Measurements from ENCODE around the gene MPPED1. TPM values are rescaled to one million over a fixed set of nuclear protein-coding genes. Genes with fewer than 3 reads are reported as not detected.

Gene MPPED1
- total and polyA plus RNA-seq, 2 of the 13 experiments (the other 11 are each of a cell fraction or from before 2014, with no cell fraction given) = 0.77 TPM; not detected in 1

DNA sequence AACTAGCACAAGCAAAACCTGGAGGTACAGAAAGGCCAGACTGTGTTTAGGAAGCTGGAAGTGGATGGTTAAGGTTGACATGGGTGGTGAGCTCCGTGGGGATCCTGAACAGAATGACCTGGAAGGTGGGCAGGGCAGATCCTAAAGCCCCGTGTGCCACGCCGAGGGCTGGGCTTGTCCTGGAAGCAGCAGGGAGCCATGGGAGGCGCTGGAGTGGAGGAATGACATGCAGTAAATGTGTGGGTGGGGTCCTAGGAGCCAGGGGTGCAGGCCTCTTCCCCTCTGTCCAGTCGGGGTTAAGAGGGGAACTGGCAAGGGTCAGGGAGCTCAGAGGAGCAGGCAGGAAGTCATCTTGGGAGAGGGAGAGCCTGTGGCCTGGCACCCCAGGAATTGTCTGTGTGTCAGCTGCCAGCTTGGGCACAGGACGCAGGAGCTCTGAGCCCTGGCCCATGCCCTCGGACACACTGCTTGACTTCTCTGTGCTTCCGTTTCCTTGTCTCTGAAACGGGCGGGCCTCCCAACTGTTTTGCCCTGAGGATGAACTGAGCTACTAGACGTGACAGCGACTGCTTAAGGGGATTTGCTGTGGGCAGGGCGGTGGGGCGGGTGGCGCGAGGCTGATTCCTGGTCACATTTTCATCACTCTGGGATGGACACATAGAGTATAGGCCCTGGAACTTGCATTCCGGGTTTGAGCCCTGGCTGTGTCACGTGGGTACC, 75.7 kb downstream of the MPPED1 start:
- no peaks in the 10 kb centered on the region for H3K79me2 ChIP-seq (ENCODE audit: insufficient read depth, low read length)
- ChIA-PET POLR2A (no interaction called here), CTCF (ENCODE audit: low intra/inter-chr PET ratio, low total read pairs) (no interaction called here)
- in situ Hi-C loops (cut with HindIII; ENCODE audit: extremely low pct_ligation_motif_present, low pct_unique_long_range_greater_than_20kb) (no loop called here), intact Hi-C loops (cut with micrococcal nuclease; ENCODE audit: unreplicated experiment) (no loop called here)
- no TSS peak for BruUV-seq (replicated peaks)
- H3K4me3 ChIP-seq (replicated peaks in 1 of 3; ENCODE audit: insufficient read depth in 1 of 3, low read depth in 2 of 3, low read length in 3 of 3) = no peak overlapping the region
- TF ChIP-seq BRCA1 (CRISPR knock-in tag; IDR thresholded peaks at IDR 0.05) (no peak), ZNF441 (CRISPR knock-in tag; IDR thresholded peaks at IDR 0.05; ENCODE audit: borderline replicate concordance) (no peak), PHB2 (IDR thresholded peaks at IDR 0.05; ENCODE audit: partially characterized antibody) (no peak), MLXIP (CRISPR knock-in tag; IDR thresholded peaks at IDR 0.05; ENCODE audit: borderline replicate concordance) (no peak), DPF2 (CRISPR knock-in tag; IDR thresholded peaks at IDR 0.05; ENCODE audit: borderline replicate concordance, low read depth) (no peak)
- TF ChIP-seq, protein P1, sequence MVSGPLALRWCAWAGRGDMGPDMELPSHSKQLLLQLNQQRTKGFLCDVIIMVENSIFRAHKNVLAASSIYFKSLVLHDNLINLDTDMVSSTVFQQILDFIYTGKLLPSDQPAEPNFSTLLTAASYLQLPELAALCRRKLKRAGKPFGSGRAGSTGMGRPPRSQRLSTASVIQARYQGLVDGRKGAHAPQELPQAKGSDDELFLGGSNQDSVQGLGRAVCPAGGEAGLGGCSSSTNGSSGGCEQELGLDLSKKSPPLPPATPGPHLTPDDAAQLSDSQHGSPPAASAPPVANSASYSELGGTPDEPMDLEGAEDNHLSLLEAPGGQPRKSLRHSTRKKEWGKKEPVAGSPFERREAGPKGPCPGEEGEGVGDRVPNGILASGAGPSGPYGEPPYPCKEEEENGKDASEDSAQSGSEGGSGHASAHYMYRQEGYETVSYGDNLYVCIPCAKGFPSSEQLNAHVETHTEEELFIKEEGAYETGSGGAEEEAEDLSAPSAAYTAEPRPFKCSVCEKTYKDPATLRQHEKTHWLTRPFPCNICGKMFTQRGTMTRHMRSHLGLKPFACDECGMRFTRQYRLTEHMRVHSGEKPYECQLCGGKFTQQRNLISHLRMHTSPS (CRISPR knock-in tag; IDR thresholded peaks at IDR 0.05; ENCODE audit: low read depth) = no peak
- H3K9me3 ChIP-seq (ENCODE audit: low read length) = no peaks in the 10 kb centered on the region
- WGBS (ENCODE audit: low lambda C conversion rate) = 52% methylated on average over 15 of the region's 19 CpGs
- H3K27ac ChIP-seq (ENCODE audit: extremely low read length, insufficient read depth, low read length) = no peak overlapping the region
- H3K4me1 ChIP-seq (ENCODE audit: insufficient read depth, low read length) = no peaks in the 10 kb centered on the region
- H4K20me1 ChIP-seq (ENCODE audit: insufficient read depth, low read length) = no peaks in the 10 kb centered on the region
- H2AFZ ChIP-seq (ENCODE audit: low read length) = no peak overlapping the region
- ATAC-seq (no peak), FAIRE-seq (no peak), DNase-seq (ENCODE audit: low spot score) (no peak)
- peaks cover 1 to 6% of the 10 kb centered on the region in 2 experiments; a peak in 2 of 5 replicates for H3K27me3 ChIP-seq (ENCODE audit: control insufficient read depth in 1 of 2, insufficient read depth in 2 of 2, low read length in 2 of 2)
- no peaks in the 10 kb centered on the region for H3K36me3 ChIP-seq (replicated peaks in 1 of 2; ENCODE audit: control insufficient read depth in 1 of 2, insufficient read depth in 2 of 2, low read length in 2 of 2)
- H3K4me2 ChIP-seq (ENCODE audit: low read depth, low read length) = no peak overlapping the region
- no peak overlapping the region for H3K9ac ChIP-seq (ENCODE audit: insufficient read depth, low read depth, low read length)
